ENCODE data around the gene KCNK6.

Gene KCNK6

DNA sequence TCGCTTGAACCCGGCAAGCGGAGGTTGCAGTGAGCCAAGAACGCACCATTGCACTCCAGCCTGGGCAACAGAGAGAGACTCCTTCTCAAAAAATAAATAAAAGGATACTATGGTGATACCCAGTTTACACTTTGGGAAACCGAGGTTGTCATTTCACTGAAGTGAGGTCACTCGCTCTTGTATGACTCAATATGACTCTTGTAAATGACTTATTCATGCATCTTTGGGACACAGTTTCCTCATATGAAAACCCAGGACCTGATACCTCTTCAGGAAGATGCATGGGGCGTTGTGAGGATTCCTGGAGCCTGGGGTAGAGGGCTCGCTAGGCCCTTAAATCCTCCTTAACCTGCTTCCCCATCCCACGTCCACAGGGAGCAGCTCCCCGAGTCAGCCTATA, 59.2 kb downstream of the KCNK6 start:
- Mint-ChIP-seq H3K9me3 (no peaks in the 10 kb centered on the region), H3K27ac (no peak overlapping the region), H3K27me3 (no peaks in the 10 kb centered on the region), H3K36me3 (peaks cover 37% of the 10 kb centered on the region), H3K4me1 (peaks cover 32% of the 10 kb centered on the region), H3K4me3 (no peak overlapping the region)

DNA sequence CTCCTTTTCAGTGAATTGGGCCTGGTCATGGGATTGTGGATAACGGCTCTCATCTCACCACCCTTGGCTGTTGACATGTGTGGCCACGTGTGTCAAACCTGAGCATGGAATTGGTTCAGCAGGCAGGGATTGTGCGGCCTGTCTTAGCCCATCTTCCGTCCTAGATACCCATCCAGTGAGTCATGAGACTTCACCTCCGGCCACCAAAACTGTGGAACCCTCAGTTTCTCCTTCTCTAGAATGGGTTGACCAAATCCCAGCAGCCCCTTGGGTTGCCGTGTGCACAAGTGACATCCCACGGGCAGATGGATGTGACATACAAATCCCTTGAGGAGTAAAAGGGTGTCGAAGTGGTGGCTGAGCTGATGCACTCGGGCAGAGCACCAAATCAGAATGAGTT, 61.5 kb downstream of the KCNK6 start:
- H3K27me3 Mint-ChIP-seq: no peaks in the 10 kb centered on the region
- H3K36me3 Mint-ChIP-seq: peaks cover 32% of the 10 kb centered on the region
- no peak overlapping the region for H3K27ac Mint-ChIP-seq
- peaks cover 17% of the 10 kb centered on the region for H3K4me1 Mint-ChIP-seq
- H3K9me3 Mint-ChIP-seq: no peaks in the 10 kb centered on the region
- no peak overlapping the region for H3K4me3 Mint-ChIP-seq

All from activated naive CD4-positive, alpha-beta T cell treated with anti-CD3 and anti-CD28 coated beads, Interleukin-2, amount 50 U/mL, for 24 hours (primary cell).